HG03439 (cell line): ENCODE measurements around the gene CNIH3.
A peak's percentile ranks its signal among the peaks of the same experiment; 100 is the strongest.

Experiments
- ATAC-seq: cut with Tn5 transposase; IDR thresholded peaks from one replicate; pipeline ENCODE4 v1.9.1; 2021; ENCODE audit warnings: mild to moderate bottlenecking, moderate library complexity; ENCODE audit not compliant: unreplicated experiment

CNIH3 gene

GRCh38 chr1:224767676-224768075 is 151.6 kb downstream of the CNIH3 start:
- no peak for ATAC-seq

- ATAC-seq, result no peak
Observed at GRCh38 chr1:224768971-224769370, 152.9 kb downstream of the CNIH3 start.

GRCh38 chr1:224769452-224770335 is 153.6 kb downstream of the CNIH3 start:
- ATAC-seq, result no peak

- ATAC-seq, result no peak
Observed at GRCh38 chr1:224770336-224770693, 154.2 kb downstream of the CNIH3 start.

GRCh38 chr1:224773646-224774045 is 157.5 kb downstream of the CNIH3 start:
- no peak for ATAC-seq

- ATAC-seq, result no peak
Observed at GRCh38 chr1:224774378-224774777, 158.3 kb downstream of the CNIH3 start.

GRCh38 chr1:224777180-224777579 is 161.1 kb downstream of the CNIH3 start:
- ATAC-seq, result no peak

- no peak for ATAC-seq
Observed at GRCh38 chr1:224779536-224779935, 163.4 kb downstream of the CNIH3 start.

GRCh38 chr1:224780736-224781135 is 164.6 kb downstream of the CNIH3 start:
- ATAC-seq, result no peak

- peak; percentile 48 for ATAC-seq
Observed at GRCh38 chr1:224781800-224782199, 165.7 kb downstream of the CNIH3 start.

- no peak for ATAC-seq
Observed at GRCh38 chr1:224782281-224783000, 166.3 kb downstream of the CNIH3 start.

- ATAC-seq, result peak; percentile 51
Observed at GRCh38 chr1:224783006-224783651, 167.0 kb downstream of the CNIH3 start.

- ATAC-seq, result no peak
Observed at GRCh38 chr1:224784265-224785039, 168.3 kb downstream of the CNIH3 start.

- no peak for ATAC-seq
Observed at GRCh38 chr1:224785040-224785328, 168.9 kb downstream of the CNIH3 start.

GRCh38 chr1:224785622-224786021 is 169.5 kb downstream of the CNIH3 start:
- no peak for ATAC-seq

- no peak for ATAC-seq
Observed at GRCh38 chr1:224786533-224787250, 170.6 kb downstream of the CNIH3 start.

- no peak for ATAC-seq
Observed at GRCh38 chr1:224789311-224789710, 173.2 kb downstream of the CNIH3 start.
